ENCODE results near the gene LAMA3.

GRCh38 chr18:23722646-23723045, 33.4 kb downstream of the LAMA3 start:
- TF ChIP-seq CTCF (IDR thresholded peaks at IDR 0.05) (no peak), POLR2A (IDR thresholded peaks at IDR 0.05) (no peak)
